MM.1S (cell line): ENCODE results near the gene CREM.

Experiments
- DNase-seq: peaks from one replicate; pipeline ENCODE4 v3.0.0-alpha.2; 2015
- H2AFZ ChIP-seq: fragments of 300-600 bp; sonication (generic); 2 replicates; pipeline ENCODE4 v1.6.0; 2016; ENCODE audit warnings: antibody characterized with exemption, low read length
- H3F3A ChIP-seq: fragments of 300-600 bp; sonication (generic); 2 replicates; pipeline ENCODE4 v1.6.1; 2016; ENCODE audit warnings: mild to moderate bottlenecking, antibody characterized with exemption, low read length, moderate library complexity, mixed read lengths; ENCODE audit not compliant: insufficient read depth
- H3K27ac ChIP-seq: fragments of 300-600 bp; sonication (generic); 2 replicates; pipeline ENCODE4 v1.5.1; 2016; ENCODE audit warnings: mild to moderate bottlenecking, low read length
- H3K27me3 ChIP-seq: fragments of 300-600 bp; sonication (generic); replicated peaks from 2 replicates; pipeline ENCODE4 v1.6.0; 2016; ENCODE audit warnings: low read length; ENCODE audit not compliant: insufficient read depth
- H3K36me3 ChIP-seq: fragments of 300-600 bp; sonication (generic); replicated peaks from 2 replicates; pipeline ENCODE4 v1.6.1; 2016; ENCODE audit warnings: mild to moderate bottlenecking, low read length, mixed read lengths; ENCODE audit not compliant: insufficient read depth
- H3K4me1 ChIP-seq: fragments of 300-600 bp; sonication (generic); 2 replicates; pipeline ENCODE4 v1.6.1; 2016; ENCODE audit warnings: low read length, mixed read lengths
- H3K4me2 ChIP-seq: fragments of 300-600 bp; sonication (generic); 2 replicates; pipeline ENCODE4 v1.6.0; 2016; ENCODE audit warnings: low read depth, low read length
- H3K4me3 ChIP-seq: fragments of 300-600 bp; sonication (generic); 2 replicates; pipeline ENCODE4 v1.5.1; 2016; ENCODE audit warnings: low read length, mixed read lengths
- H3K79me2 ChIP-seq: fragments of 300-600 bp; sonication (generic); 2 replicates; pipeline ENCODE4 v1.6.1; 2016; ENCODE audit warnings: mixed run types, low read length, mixed read lengths
- H3K9ac ChIP-seq: fragments of 300-600 bp; sonication (generic); 2 replicates; pipeline ENCODE4 v1.6.1; 2016; ENCODE audit warnings: low read length, mixed read lengths
- H3K9me2 ChIP-seq: fragments of 300-600 bp; sonication (generic); replicated peaks from 2 replicates; pipeline ENCODE4 v1.6.1; 2016; ENCODE audit warnings: mild to moderate bottlenecking, low read length, mixed read lengths; ENCODE audit not compliant: insufficient read depth
- H3K9me3 ChIP-seq: fragments of 300-600 bp; sonication (generic); replicated peaks from 2 replicates; pipeline ENCODE4 v1.6.1; 2016; ENCODE audit warnings: mild to moderate bottlenecking, low read length, mixed read lengths; ENCODE audit not compliant: insufficient read depth
- H4K20me1 ChIP-seq: fragments of 300-600 bp; sonication (generic); 2 replicates; pipeline ENCODE4 v1.6.1; 2016; ENCODE audit warnings: mild to moderate bottlenecking, low read length, moderate library complexity, mixed read lengths; ENCODE audit not compliant: insufficient read depth
- CTCF ChIP-seq: fragments of 300-600 bp; sonication (generic); IDR thresholded peaks from 2 replicates; pipeline ENCODE4 v1.5.1; 2016; ENCODE audit warnings: antibody characterized with exemption, low read length, mixed read lengths
- EZH2 ChIP-seq: fragments of 300-600 bp; sonication (generic); optimal IDR thresholded peaks from 2 replicates; pipeline ENCODE3; 2017; ENCODE audit warnings: low read depth, mild to moderate bottlenecking, antibody characterized with exemption, low read length, mixed read lengths
- EZH2phosphoT487 ChIP-seq: fragments of 300-600 bp; sonication (generic); IDR thresholded peaks from 2 replicates; pipeline ENCODE4 v1.6.1; 2018; ENCODE audit warnings: antibody characterized with exemption, low read length

CREM gene

GRCh38 chr10:35210961-35211360, 84.3 kb downstream of the CREM start:
- Histone ChIP-seq H3K9me3 (no peaks in the 10 kb centered on the region), H3K79me2 (no peaks in the 10 kb centered on the region), H3K36me3 (no peaks in the 10 kb centered on the region), H2AFZ (no peak overlapping the region), H3K27ac (no peak overlapping the region), H3K4me3 (no peak overlapping the region), H3K4me1 (peaks cover 10% of the 10 kb centered on the region), H3K9ac (no peak overlapping the region), H3K9me2 (no peaks in the 10 kb centered on the region), H3K4me2 (no peak overlapping the region), H4K20me1 (no peaks in the 10 kb centered on the region), H3K27me3 (peaks cover 13% of the 10 kb centered on the region), H3F3A (0 out of 2 replicates have a peak, but pooled peaks cover 5% of the 10 kb centered on the region)
- no peak for DNase-seq
- TF ChIP-seq CTCF: no peak
- TF ChIP-seq EZH2: no peak
- no peak for TF ChIP-seq EZH2phosphoT487

GRCh38 chr10:35211390-35211789, 84.7 kb downstream of the CREM start:
- Histone ChIP-seq H3K4me2 (no peak overlapping the region), H3K9ac (no peak overlapping the region), H3K79me2 (no peaks in the 10 kb centered on the region)

GRCh38 chr10:35212856-35213255, 86.2 kb downstream of the CREM start:
- Histone ChIP-seq H4K20me1 (no peaks in the 10 kb centered on the region), H3K36me3 (no peaks in the 10 kb centered on the region), H3K79me2 (no peaks in the 10 kb centered on the region), H2AFZ (no peak overlapping the region), H3K9ac (no peak overlapping the region), H3K27ac (no peak overlapping the region), H3K4me2 (no peak overlapping the region), H3K27me3 (peaks cover 13% of the 10 kb centered on the region), H3K4me1 (peaks cover 10% of the 10 kb centered on the region), H3K4me3 (no peak overlapping the region), H3K9me3 (no peaks in the 10 kb centered on the region), H3F3A (0 out of 2 replicates have a peak, but pooled peaks cover 5% of the 10 kb centered on the region), H3K9me2 (no peaks in the 10 kb centered on the region)
- no peak for DNase-seq
- TF ChIP-seq EZH2: no peak
- TF ChIP-seq EZH2phosphoT487: no peak
- TF ChIP-seq CTCF: no peak

More at GRCh38 chr10:35211390-35211789, 84.7 kb downstream of the CREM start:
- H3K9me3 ChIP-seq: no peaks in the 10 kb centered on the region
- peaks cover 10% of the 10 kb centered on the region for H3K4me1 ChIP-seq
- DNase-seq: no peak
- no peak overlapping the region for H3K4me3 ChIP-seq
- TF ChIP-seq CTCF: no peak
- no peak for TF ChIP-seq EZH2
- TF ChIP-seq EZH2phosphoT487: no peak
- peaks cover 13% of the 10 kb centered on the region for H3K27me3 ChIP-seq
- H3K27ac ChIP-seq: no peak overlapping the region
- no peaks in the 10 kb centered on the region for H3K36me3 ChIP-seq
- H3K9me2 ChIP-seq: no peaks in the 10 kb centered on the region
- H4K20me1 ChIP-seq: no peaks in the 10 kb centered on the region
- 0 out of 2 replicates have a peak, but pooled peaks cover 5% of the 10 kb centered on the region for H3F3A ChIP-seq
- no peak overlapping the region for H2AFZ ChIP-seq
